Measurements from ENCODE around the gene AFF1.
A peak's percentile ranks its signal among the peaks of the same experiment; 100 is the strongest.

Gene AFF1

GRCh38 chr4:87042221-87042620 is 107.4 kb downstream of the AFF1 start:
- DNase-seq = no peak

DNA sequence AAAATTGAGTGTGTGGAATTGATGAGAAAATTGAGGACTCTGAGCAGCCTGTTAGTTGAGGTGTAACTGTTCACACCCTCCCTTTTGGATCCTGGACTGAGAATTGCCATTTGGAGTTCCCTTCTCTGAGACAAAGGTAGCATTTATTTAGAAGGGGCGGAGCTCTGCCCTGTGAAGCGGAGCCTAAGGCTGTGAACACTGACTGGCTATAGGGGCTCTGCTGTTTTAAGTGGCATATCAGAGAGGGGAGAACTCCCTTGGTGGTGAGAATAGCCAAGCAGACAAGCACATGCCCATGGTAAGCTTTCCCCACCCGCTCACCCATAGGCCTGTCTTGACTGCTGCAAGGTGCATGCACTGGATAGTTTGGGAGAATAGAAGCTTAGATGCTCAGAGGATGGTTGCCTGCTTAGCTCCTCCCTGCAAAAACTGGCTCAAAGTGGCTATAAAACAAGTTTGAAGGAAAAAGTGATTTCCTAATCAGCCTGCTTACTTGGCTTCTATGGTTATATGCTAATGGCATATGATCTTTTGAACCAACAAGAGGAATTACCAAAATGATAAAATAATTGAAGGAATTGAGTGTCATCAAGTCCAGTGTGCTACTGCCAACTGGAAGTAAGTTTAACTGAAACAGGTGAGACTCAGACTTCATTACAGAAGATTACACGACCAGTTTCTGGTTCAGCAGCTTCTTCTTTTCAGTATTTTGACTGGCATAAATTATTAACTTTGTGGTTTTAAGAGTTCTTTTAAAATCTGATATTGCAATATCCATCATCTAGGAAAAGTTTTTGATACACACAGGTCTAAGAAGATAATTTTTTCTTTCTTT is 108.4 kb downstream of the AFF1 start:
- no peak for DNase-seq

DNA sequence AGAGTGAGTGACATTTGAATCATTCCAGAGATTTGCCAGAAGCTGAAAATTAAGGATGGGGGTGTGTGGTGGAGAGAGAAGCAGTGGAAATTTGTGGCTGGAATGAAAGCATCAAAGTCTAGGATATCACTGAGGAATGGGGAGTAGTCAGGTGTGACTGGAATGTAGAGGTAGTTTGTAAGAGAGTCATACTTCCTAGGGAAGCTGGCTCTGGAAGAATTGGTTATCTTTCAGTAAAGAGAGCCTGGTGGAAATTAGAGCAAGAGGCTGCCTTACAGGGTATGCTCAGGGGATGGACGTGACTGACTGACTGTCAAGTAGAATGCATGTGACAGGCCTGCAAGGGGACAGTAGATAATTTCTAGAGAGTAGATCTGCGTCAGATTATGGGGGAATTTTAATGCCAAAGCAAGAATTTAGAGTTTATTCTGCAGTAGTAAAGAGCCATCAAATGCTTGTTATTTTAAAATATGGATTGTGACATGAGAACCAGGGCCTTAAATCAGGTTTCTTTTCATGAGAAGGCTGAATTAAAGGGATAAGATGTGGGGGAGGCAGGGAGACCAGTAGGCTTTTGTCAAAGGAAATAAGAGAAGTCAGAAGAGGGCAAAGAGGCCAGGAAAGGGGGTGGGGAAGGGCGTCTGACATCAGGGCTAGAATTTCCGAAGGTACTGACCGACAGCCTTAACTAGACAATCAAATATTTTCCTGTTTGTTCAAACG is 109.9 kb downstream of the AFF1 start:
- DNase-seq = no peak

DNA sequence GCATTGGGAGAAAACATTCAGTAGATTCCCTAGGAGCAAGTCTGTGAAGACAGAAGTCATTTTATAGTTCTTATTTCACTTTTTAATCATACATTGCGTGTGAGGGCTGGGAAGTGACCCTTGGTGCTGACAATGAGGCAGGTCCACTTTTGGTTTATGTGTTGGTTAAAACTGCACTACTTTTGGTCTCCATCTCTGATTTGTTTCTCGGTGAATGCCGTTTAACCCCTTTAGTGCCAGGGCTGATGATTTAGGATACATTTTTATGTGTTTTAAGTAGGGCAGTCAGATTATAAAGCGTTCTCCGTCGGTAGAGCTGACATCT is 110.4 kb downstream of the AFF1 start:
- DNase-seq = no peak

- no peak for DNase-seq
Observed at GRCh38 chr4:87045659-87046058, 110.8 kb downstream of the AFF1 start.

DNA sequence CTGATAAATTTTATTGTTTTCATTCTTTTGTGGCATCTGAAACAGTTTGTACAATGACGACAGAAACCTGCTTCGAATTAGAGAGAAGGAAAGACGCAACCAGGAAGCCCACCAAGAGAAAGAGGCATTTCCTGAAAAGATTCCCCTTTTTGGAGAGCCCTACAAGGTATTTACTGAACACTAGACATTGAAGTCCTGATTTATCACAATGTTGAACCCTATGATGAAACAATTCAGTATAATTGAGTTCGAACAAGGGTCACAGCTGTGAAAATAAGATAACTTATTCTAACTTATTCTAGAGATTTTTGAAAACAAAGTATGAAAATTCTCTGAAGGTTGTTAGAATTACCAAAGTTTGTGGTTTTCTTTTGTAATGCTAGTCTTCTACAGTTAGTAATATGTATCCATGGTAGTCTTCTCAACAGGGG is 111.3 kb downstream of the AFF1 start:
- DNase-seq = peak; percentile 60

- DNase-seq = no peak
Observed at GRCh38 chr4:87047281-87047798, 112.5 kb downstream of the AFF1 start.

GRCh38 chr4:87049508-87049907 is 114.7 kb downstream of the AFF1 start:
- DNase-seq = no peak

DNA sequence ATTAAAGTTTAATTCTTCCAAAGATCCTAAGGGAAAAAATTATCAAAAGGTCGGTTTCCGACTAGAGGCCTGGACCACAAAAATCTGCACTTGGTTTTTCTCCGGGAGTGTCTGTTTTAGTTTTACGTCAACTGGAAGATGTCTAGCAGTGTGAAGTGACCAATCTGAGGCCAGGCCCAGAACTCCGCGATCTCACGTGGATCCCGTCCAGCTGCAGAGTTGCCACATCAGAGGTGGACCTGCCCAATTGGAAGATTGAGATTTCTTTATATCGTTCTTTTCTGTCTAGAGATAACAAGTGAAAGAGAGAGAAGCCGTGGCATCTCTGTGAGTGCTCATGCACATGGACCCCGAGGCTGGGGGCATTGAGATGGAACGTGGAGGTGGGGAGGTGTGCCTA is 115.8 kb downstream of the AFF1 start:
- DNase-seq = no peak

DNA sequence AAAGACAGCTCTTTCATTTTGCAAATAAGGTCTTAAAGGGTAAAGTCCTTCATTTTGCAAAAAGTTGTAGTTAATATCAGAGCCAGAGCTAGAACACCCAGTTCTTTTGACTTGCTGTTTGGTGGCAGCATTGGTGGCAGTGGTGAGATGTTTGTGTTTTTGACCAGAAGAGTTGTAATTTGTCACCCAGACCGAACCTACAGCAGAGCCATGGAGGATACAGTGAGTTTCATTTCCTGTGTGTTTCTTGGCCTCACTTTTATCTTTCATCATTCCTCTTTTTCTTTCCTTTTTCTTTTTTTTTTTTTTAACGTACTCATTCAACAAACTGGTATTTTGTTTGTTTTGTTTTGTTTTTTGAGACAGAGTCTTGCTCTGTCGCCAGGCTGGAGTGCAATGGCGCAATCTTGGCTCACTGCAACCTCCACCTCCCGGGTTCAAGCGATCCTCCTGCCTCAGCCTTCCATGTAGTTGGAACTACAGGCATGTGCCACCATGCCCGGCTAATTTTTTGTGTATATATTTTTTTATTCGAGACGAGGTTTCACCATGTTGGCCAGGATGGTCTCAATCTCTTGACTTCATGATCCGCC is 116.4 kb downstream of the AFF1 start:
- DNase-seq = no peak

DNA sequence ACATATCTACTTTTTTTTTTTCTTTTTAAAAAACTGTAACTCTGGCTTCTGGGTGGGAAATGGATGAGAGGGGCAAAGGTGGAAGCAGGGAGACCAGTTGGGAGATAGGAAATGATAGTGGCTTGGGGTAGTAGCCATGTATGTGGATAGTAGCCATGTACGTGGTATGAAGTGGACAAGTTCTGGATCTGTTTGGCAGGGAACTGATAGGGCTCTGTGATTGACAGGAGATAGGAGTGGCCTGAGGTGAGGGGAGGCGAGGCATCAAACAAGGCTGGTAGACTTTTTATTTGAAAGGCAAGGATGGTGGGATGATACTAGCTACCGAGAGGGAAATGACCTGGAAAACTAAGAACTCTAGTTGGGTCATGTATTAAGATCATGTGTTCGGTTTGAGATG is 117.8 kb downstream of the AFF1 start:
- no peak for DNase-seq

DNA sequence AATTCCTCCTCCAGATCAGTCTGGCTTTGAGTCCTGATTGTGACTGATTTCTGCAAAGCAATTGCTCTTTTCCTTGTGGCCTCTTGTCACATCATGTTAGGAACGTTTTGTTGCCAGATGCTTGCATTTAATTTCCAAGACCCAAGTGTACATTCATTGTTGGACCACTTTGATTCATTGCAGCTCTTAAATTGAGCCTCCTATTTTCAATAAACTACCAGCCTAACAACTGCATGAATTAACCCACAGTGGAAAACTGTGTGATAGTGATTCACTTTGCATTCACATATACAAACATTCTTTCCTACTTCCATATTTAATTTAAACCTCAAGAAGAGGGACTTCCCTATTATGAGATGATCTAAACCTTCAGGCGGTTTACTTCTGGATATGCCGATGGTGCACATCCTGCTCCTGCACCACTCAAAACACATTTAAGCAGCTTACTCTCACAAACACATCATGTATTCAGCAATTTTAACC is 118.4 kb downstream of the AFF1 start:
- DNase-seq = no peak

DNA sequence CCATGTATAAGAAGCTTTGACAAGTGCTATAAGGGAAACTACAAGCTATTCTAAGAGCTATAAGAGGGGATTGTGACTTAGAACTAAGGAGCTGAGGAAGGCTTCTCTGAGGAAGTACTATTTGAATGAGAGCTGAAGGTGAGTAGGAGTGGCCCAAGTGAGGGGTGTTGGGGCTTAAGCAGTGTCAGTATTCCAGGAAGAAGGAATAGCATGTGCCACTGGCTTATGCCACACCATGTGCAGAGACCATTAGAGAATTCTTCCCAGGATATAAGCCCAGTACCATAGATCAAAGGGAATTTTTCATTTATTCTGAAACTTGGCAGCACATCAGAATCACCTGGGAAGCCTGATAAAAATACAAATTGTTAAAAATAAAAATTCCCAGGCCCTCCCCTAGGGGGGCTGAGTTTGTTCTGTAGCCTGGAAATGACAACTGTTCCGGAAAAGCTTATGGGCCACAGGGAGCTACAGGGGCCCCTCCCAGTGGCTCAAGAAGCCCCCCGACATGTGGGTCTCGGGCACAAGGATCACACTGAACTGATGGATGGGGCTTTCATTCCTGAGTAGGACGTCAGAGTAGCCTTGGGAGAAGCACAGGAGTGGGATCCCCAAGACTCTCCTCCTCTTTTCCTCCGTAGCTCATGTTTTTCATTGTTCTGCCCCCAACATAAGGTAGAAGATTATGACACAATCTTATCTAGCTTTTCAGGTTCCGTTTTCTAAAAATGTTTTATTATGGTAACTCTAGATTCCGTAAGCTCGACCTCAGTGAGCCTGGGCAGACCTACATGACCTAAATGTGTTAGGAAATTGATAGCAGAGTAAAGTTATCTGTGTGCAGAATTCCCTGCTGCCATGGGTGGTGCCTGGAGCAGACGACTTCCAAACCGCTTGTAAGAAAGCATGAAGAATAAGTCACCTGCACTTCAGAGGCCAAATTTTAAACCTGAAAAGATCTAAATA is 119.3 kb downstream of the AFF1 start:
- peak; percentile 96 for DNase-seq

- no peak for DNase-seq
Observed at GRCh38 chr4:87054900-87055299, 120.1 kb downstream of the AFF1 start.

- DNase-seq = no peak
Observed at GRCh38 chr4:87055311-87055710, 120.5 kb downstream of the AFF1 start.

- no peak for DNase-seq
Observed at GRCh38 chr4:87056881-87057280, 122.1 kb downstream of the AFF1 start.

GRCh38 chr4:87057835-87058355 is 123.1 kb downstream of the AFF1 start:
- DNase-seq = no peak

GRCh38 chr4:87058356-87059073 is 123.7 kb downstream of the AFF1 start:
- no peak for DNase-seq

DNA sequence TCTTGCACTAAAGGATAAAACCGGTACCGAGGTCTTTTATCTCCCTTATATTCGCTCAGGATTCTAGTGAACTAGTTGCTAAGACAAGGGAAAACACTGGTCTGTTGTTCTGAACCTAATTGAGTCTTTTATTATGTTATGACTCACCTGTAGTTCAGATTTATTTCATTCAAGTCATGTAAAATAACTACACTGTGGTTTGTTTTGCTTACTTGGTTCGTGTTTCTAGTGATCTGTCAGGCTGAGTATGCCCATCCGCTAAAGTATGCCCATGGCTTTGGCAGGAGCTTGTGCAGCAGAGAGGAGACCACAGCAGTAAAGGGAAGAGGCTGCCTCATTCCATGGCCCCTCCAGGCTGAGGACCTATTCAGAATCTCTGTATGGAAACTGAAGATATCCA is 126.1 kb downstream of the AFF1 start:
- no peak for DNase-seq

DNA sequence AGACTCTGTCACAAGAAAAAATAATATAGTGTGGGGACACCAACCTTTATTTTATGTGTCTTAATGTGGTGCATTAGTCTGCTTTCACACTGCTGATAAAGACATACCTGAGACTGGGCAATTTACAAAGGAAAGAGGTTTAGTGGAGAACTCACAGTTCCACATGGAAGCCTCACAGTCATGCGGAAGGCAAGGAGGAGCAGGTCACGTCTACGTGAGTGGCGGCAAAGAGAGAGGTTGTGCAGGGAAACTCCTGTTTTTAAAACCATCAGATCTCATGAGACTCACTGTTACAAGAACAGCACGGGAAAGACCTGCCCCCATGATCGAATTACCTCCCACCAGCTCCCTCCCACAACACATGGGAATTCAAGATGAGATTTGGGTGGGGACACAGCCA is 130.2 kb downstream of the AFF1 start:
- DNase-seq = no peak

DNA sequence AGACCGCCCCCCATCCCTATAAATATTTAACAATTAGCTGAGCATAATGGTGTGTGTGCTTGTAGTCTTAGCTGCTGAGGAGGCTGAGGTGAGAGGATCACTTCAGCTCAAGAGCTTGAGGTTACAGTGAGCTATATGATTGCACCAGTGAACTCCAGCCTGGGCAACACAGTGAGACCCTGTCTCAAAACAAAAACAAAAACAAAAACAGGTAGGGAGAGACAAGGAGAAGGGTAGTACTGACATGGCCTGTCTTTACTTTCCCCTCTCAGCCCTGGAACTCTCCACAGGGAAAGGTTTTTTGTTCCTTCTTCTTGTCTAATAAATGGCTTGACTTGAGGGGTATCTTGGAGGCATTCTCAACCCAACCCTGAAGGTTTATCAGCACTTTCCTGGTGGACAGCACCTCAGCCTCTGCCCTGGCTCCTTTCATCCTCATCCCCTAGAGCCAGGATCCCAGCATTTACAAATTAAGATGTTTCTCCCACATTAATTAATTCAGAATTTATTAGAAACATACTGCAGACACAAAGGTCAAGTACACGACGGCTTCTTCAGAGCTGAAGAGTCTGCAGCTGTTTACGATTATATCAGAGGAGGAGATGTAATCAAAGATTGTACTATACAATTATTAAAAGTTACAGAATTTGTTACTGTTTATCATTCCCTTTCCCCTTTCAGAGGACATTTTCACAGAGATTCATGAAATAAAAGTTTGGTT is 131.8 kb downstream of the AFF1 start:
- no peak for DNase-seq

All from hematopoietic multipotent progenitor cell treated with erythropoietin and hydrocortisone succinate and interleukin-3 and kit ligand, for 6 days (in vitro differentiated cells).